Stimulated activated CD8-positive, alpha-beta memory T cell treated with anti-CD3 and anti-CD28 coated beads, Interleukin-7, amount 100 ng/mL, for 4 hours (primary cell): Measurements from ENCODE around the gene IQCE.
A peak's percentile ranks its signal among the peaks of the same experiment; 100 is the strongest.
"Not testable (repeated sequence)": the region's sequence is repeated elsewhere in the genome, so short reads cannot be mapped to it uniquely, and the experiment has no call there.

Source experiments
- DNase-seq, 2 donors: peaks; one replicate each; pipeline ENCODE4 v3.0.0-alpha.2; 2020; ENCODE audit warnings: low read depth in 2 of 2

Gene IQCE

DNA sequence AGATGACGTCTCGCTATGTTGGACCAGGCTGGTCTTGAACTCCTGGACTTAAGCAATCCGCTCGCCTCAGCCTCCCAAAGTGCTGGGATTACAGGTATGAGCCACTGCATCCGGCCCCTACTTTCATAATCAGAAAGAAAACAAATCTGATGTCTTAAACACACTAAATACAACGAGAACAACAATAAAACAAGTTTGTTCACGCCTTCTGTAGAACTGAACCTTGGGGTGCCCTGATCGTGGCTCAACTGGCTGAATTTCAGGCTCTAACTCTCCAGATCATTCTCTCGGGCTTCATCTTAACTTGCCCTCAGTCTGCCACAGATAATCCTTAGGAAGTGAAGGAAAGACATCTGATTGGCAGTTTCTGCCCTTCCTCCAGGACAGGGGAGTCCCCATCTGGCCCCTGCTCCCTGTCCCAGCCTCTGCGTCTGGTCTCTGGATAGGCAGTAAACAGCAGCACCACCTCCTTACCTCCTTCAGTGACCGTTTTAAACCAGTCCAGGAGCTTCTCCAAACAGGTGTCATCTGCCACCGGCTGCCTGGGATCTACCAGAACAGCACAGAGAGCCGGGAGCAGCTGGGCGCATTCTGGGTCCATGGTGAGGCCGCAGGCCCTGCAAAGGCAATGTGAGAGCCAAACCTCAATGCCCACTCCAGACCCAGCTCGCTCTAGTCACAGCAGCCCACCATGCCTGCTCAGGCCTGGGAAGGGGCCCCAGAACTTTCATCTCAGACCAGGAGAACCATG lies 4.8 kb upstream of the IQCE start:
- no peak for DNase-seq

- no peak for DNase-seq
Measured at GRCh38 chr7:2554661-2555111, 4.1 kb upstream of the IQCE start.

DNA sequence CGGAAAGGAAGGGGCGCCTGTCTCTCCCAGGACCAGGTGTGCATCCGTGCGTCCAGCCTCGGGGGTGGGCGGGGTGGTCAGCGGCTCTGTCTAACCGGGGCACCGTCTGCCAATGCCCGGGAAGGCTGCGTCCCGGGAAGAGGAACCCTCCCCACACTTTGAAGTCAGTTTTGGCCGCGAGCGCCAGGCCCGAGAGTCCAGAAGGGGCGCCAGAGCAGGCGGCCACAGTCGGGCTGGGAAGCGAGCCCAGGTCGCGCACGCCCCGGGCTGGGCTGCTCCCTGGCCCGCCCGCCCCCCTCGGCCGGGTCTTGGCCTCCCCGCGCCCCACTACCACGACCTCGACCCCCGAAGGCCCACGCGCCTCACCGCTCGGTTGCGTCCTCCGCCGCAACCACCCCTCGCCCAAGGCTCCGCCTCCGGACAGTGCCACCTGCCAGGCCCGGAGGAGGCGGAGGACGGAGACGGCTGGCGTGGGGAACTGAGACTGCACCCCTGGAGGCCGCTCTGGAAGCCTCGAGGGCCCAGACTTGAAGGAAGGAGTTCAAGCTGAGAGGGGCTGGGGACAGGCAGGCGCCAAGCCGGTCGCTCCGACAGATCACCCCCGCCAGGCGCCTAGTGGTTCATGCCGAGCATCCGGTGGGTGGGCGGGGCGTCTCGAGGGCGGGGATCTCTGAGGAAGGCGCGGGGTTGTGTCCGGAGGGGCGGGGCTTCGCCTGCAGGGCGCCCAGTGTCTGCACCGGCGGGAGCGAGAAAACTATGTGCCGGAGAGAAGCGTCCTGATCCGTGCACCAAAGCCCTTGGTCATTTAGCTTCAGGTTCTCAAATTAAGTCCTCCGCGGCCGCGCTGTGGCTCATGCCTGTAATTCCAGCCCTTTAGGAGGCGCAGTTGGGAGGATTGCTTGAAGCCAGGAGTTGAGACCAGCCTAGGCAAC lies 3.4 kb upstream of the IQCE start, which contains the start of gene BRAT1:
Gene BRAT1, minus strand, starts transcription at position 404 of the 932 bp plus-strand sequence. CDS start 1,093 bp downstream, outside the sequence.
- peak; percentile 89 to 91 for DNase-seq

DNA sequence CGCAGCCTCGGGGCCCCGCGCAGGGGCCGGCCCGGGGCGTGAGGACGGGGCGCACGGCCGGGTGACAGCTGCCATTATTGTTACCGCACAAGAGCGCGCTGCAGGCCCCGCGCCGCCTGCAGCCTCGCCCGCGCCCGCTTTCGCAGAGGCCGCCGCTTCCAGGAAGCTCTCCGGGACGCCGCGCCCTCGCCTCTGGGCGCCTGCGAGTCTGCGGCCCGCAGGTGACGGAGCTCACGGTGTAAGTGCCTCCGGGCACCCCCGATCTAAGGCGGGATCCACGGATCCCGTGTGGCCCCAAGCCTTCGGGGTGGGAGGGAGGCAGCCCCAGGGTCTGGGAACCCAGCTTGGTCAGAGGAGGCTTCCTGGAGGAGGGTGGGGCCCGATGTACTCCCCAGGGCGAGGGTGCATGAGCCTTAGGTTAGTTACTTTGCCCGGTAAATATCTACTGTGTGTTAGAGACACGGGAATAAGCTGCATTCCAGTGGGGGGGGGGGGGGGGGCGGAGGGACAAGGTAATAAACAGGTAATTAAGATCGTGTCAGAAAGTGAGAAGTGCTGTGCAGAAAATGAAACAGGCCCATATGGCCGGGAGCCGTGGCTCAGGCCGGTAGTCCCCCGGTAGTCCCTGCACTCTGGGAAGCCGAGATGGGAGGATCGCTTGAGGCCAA lies 638 bp downstream of the IQCE start:
- peak in 1 of 2 donors; percentile 17 for DNase-seq

- not testable (repeated sequence) for DNase-seq
Measured at GRCh38 chr7:2563955-2564354, 5.2 kb downstream of the IQCE start.

- no peak for DNase-seq
Measured at GRCh38 chr7:2564970-2565540, 6.3 kb downstream of the IQCE start.

- no peak for DNase-seq
Measured at GRCh38 chr7:2566348-2566889, 7.6 kb downstream of the IQCE start.

GRCh38 chr7:2566890-2567678 lies 8.3 kb downstream of the IQCE start:
- no peak for DNase-seq

DNA sequence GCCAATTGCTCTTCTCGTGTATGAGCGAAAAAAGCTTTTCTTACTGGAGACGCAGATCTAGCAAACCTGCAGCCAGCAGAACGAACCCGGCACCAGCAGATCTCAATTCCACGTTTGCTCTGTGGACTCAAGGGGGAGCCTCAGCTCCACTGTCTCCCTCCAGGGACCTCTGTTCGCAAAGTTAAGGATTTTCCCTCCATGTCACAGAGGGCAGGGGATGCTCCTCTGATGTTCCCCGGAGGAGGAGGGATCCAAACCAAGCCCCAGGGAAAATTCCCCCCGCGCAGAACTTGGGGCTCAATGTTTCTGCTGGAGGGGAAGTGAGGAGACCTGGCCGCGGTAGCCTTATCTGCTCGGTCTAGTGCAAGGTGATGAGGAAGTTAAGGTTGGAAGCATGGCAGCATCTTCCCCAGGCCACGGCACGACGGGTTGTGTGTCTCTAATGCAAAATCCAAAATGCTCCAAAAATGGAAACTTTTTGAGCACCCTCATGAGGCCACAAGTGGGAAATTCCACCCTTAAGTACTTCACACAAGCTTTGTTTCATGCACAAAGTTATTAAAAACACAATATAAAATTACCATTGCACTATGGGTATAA lies 9.0 kb downstream of the IQCE start:
- DNase-seq = no peak

GRCh38 chr7:2568521-2569223 lies 9.9 kb downstream of the IQCE start:
- DNase-seq = no peak

GRCh38 chr7:2569421-2569820 lies 10.6 kb downstream of the IQCE start:
- no peak for DNase-seq

DNA sequence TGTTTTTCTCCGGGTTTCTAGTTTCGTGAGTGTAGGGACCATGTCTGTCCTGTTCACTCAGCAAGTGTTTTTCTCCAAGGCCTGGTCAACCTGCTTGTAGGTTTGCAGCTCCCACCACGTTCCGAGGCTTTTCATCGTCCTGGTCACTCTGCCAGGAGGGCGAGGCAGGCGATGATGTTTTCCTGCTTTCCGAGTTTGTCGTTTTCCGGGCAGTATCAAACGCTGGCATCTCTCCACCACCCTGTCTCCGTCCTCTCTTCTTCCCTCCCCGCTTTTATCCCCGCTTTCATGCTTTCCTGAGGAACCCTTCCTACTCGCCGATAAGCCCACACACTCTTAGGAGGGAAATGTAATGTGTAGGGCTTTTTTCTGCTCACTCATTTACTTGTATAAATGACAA lies 11.2 kb downstream of the IQCE start:
- DNase-seq = no peak

DNA sequence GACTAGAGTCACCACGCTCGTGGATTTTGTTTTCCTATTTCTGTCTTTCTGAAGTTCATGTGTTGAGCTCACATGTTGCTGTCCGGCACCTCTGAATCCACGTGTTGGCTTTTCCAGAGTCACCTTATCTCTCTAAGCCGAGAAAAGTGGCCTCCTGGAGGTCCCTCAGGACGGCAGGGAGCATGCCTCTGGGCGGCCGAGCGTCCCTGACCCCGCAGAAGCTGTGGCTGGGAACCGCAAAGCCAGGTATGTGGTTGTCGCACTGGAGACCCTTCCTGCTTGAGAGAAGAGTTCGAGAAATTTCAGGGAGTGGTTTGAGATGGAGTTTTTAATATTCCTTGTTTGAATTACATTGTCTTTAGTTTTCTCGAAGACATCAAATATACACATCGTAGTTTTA lies 12.6 kb downstream of the IQCE start:
- DNase-seq = no peak

GRCh38 chr7:2572101-2572842 lies 13.5 kb downstream of the IQCE start:
- DNase-seq = no peak

DNA sequence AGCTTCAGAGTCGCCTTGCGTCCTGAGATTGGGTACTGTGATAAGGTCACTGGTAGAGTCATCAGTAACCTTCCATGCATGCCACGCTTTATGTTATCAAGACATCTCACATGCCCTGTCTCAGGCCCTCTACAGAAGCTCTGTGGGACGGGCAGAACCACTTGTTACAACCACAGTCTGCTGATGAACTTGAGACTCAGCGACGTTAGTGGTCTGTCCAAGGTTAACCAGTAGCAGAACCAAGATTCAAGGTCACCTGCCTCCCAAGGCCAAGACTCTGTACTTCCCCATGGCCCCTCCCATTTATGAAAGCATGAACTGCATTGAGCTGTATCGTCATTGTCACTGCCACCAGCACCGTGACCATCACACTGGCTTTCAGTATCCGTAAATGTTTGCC lies 15.0 kb downstream of the IQCE start:
- DNase-seq = no peak

- no peak for DNase-seq
Measured at GRCh38 chr7:2575046-2575732, 16.4 kb downstream of the IQCE start.

- no peak for DNase-seq
Measured at GRCh38 chr7:2575733-2576340, 17.1 kb downstream of the IQCE start.
